Measurements from ENCODE around the gene RCAN3. TPM values are rescaled to one million over a fixed set of nuclear protein-coding genes. Genes with fewer than 3 reads are reported as not detected.
"Not testable (repeated sequence)": the region's sequence is repeated elsewhere in the genome, so short reads cannot be mapped to it uniquely, and the experiment has no call there.

Gene RCAN3
- total and polyA plus RNA-seq, 9 donors, result 0.95 to 4.0 (median 1.6) TPM

GRCh38 chr1:24547195-24547594, 44.6 kb downstream of the RCAN3 start:
- Histone ChIP-seq H3K4me3 (ENCODE audit: low read length) (no peak overlapping the region), H3K4me1 (ENCODE audit: control insufficient read depth, insufficient read depth, low read length) (peaks cover 2% of the 10 kb centered on the region), H3K27me3 (ENCODE audit: control insufficient read depth, insufficient read depth, low read length) (peaks cover 10% of the 10 kb centered on the region), H3K27ac (ENCODE audit: low read length) (no peak overlapping the region), H3K36me3 (ENCODE audit: control insufficient read depth, insufficient read depth, low read length) (no peaks in the 10 kb centered on the region), H3K9me3 (replicated peaks; ENCODE audit: control insufficient read depth, low read depth, low read length) (no peaks in the 10 kb centered on the region)
- 56% methylated on average over 1 of the region's 5 CpGs for WGBS (ENCODE audit: insufficient coverage)
- DNase-seq, result no peak

- Histone ChIP-seq H3K4me1 (ENCODE audit: control insufficient read depth, insufficient read depth, low read length) (peaks cover 6% of the 10 kb centered on the region), H3K9me3 (replicated peaks; ENCODE audit: control insufficient read depth, low read depth, low read length) (no peaks in the 10 kb centered on the region), H3K4me3 (ENCODE audit: low read length) (no peak overlapping the region), H3K36me3 (ENCODE audit: control insufficient read depth, insufficient read depth, low read length) (no peaks in the 10 kb centered on the region), H3K27ac (ENCODE audit: low read length) (no peak overlapping the region), H3K27me3 (ENCODE audit: control insufficient read depth, insufficient read depth, low read length) (peaks cover 11% of the 10 kb centered on the region)
- DNase-seq, result no peak
- no CpG with 5 or more reads among the region's 3 CpGs for WGBS (ENCODE audit: insufficient coverage)
Measured at GRCh38 chr1:24548070-24548469, 45.4 kb downstream of the RCAN3 start.

- not testable (repeated sequence) for H3K27ac ChIP-seq (ENCODE audit: low read length); H3K36me3 ChIP-seq (ENCODE audit: control insufficient read depth, insufficient read depth, low read length); H3K9me3 ChIP-seq (replicated peaks; ENCODE audit: control insufficient read depth, low read depth, low read length); DNase-seq; H3K4me1 ChIP-seq (ENCODE audit: control insufficient read depth, insufficient read depth, low read length); H3K4me3 ChIP-seq (ENCODE audit: low read length)
- WGBS (ENCODE audit: insufficient coverage), result 64% methylated on average over 2 of the region's 5 CpGs
- peaks cover 19% of the 10 kb centered on the region for H3K27me3 ChIP-seq (ENCODE audit: control insufficient read depth, insufficient read depth, low read length)
Measured at GRCh38 chr1:24549210-24549609, 46.6 kb downstream of the RCAN3 start.

- Histone ChIP-seq H3K4me1 (ENCODE audit: control insufficient read depth, insufficient read depth, low read length) (peaks cover 11% of the 10 kb centered on the region), H3K27ac (ENCODE audit: low read length) (no peak overlapping the region), H3K36me3 (ENCODE audit: control insufficient read depth, insufficient read depth, low read length) (no peaks in the 10 kb centered on the region), H3K4me3 (ENCODE audit: low read length) (no peak overlapping the region), H3K27me3 (ENCODE audit: control insufficient read depth, insufficient read depth, low read length) (peaks cover 40% of the 10 kb centered on the region), H3K9me3 (replicated peaks; ENCODE audit: control insufficient read depth, low read depth, low read length) (no peaks in the 10 kb centered on the region)
- 41% methylated on average over 4 of the region's 13 CpGs for whole genome bisulfite sequencing (ENCODE audit: insufficient coverage)
- DNase-seq, result no peak
Measured at GRCh38 chr1:24551290-24551959, 48.8 kb downstream of the RCAN3 start.

- WGBS (ENCODE audit: insufficient coverage), result 25% methylated on average over 7 of the region's 10 CpGs
- Histone ChIP-seq H3K27ac (ENCODE audit: low read length) (no peak overlapping the region), H3K36me3 (ENCODE audit: control insufficient read depth, insufficient read depth, low read length) (no peaks in the 10 kb centered on the region), H3K4me1 (ENCODE audit: control insufficient read depth, insufficient read depth, low read length) (peaks cover 11% of the 10 kb centered on the region), H3K27me3 (ENCODE audit: control insufficient read depth, insufficient read depth, low read length) (peaks cover 46% of the 10 kb centered on the region), H3K4me3 (ENCODE audit: low read length) (no peak overlapping the region), H3K9me3 (replicated peaks; ENCODE audit: control insufficient read depth, low read depth, low read length) (no peaks in the 10 kb centered on the region)
- DNase-seq, result peak; percentile 60
Measured at GRCh38 chr1:24551960-24552571, 49.4 kb downstream of the RCAN3 start.

- H3K36me3 ChIP-seq (ENCODE audit: control insufficient read depth, insufficient read depth, low read length), result no peaks in the 10 kb centered on the region
- no peak overlapping the region for H3K4me3 ChIP-seq (ENCODE audit: low read length)
- no peak overlapping the region for H3K27ac ChIP-seq (ENCODE audit: low read length)
- H3K9me3 ChIP-seq (replicated peaks; ENCODE audit: control insufficient read depth, low read depth, low read length), result no peaks in the 10 kb centered on the region
- peaks cover 12% of the 10 kb centered on the region for H3K4me1 ChIP-seq (ENCODE audit: control insufficient read depth, insufficient read depth, low read length)
- no peak for DNase-seq
- peaks cover 55% of the 10 kb centered on the region for H3K27me3 ChIP-seq (ENCODE audit: control insufficient read depth, insufficient read depth, low read length)
- WGBS (ENCODE audit: insufficient coverage), result 92% methylated on average over 2 of the region's 3 CpGs
Measured at GRCh38 chr1:24553931-24554330, 51.3 kb downstream of the RCAN3 start.

GRCh38 chr1:24554714-24555113, 52.1 kb downstream of the RCAN3 start:
- H3K27me3 ChIP-seq (ENCODE audit: control insufficient read depth, insufficient read depth, low read length), result peaks cover 53% of the 10 kb centered on the region
- no peak overlapping the region for H3K27ac ChIP-seq (ENCODE audit: low read length)
- no peaks in the 10 kb centered on the region for H3K36me3 ChIP-seq (ENCODE audit: control insufficient read depth, insufficient read depth, low read length)
- no peak overlapping the region for H3K4me3 ChIP-seq (ENCODE audit: low read length)
- DNase-seq, result no peak
- no peaks in the 10 kb centered on the region for H3K9me3 ChIP-seq (replicated peaks; ENCODE audit: control insufficient read depth, low read depth, low read length)
- WGBS (ENCODE audit: insufficient coverage), result 92% methylated on average over 2 of the region's 4 CpGs
- H3K4me1 ChIP-seq (ENCODE audit: control insufficient read depth, insufficient read depth, low read length), result peaks cover 18% of the 10 kb centered on the region

- H3K27ac ChIP-seq (ENCODE audit: low read length), result no peak within 1 kb of the TSS
- H3K27me3 ChIP-seq (ENCODE audit: control insufficient read depth, insufficient read depth, low read length), result peaks cover 52% of the 10 kb centered on the region
- no peaks in the 10 kb centered on the region for H3K36me3 ChIP-seq (ENCODE audit: control insufficient read depth, insufficient read depth, low read length)
- H3K4me1 ChIP-seq (ENCODE audit: control insufficient read depth, insufficient read depth, low read length), result peaks cover 18% of the 10 kb centered on the region
- no peak within 1 kb of the TSS for H3K4me3 ChIP-seq (ENCODE audit: low read length)
- 3% methylated on average over 45 of the region's 61 CpGs for WGBS (ENCODE audit: insufficient coverage)
- DNase-seq, result no peak
- no peaks in the 10 kb centered on the region for H3K9me3 ChIP-seq (replicated peaks; ENCODE audit: control insufficient read depth, low read depth, low read length)
Measured at GRCh38 chr1:24555591-24556413, 53.2 kb downstream of the RCAN3 start, which contains the start of gene NCMAP. Gene NCMAP (plus strand): TSS chr1:24556087. CDS start chr1:24595431, 39,344 bp downstream.

- H3K4me1 ChIP-seq (ENCODE audit: control insufficient read depth, insufficient read depth, low read length), result peaks cover 18% of the 10 kb centered on the region
- WGBS (ENCODE audit: insufficient coverage), result 37% methylated on average over 18 of the region's 19 CpGs
- DNase-seq, result no peak
- H3K27me3 ChIP-seq (ENCODE audit: control insufficient read depth, insufficient read depth, low read length), result peaks cover 52% of the 10 kb centered on the region
- H3K9me3 ChIP-seq (replicated peaks; ENCODE audit: control insufficient read depth, low read depth, low read length), result no peaks in the 10 kb centered on the region
- H3K27ac ChIP-seq (ENCODE audit: low read length), result no peak overlapping the region
- no peak overlapping the region for H3K4me3 ChIP-seq (ENCODE audit: low read length)
- H3K36me3 ChIP-seq (ENCODE audit: control insufficient read depth, insufficient read depth, low read length), result no peaks in the 10 kb centered on the region
Measured at GRCh38 chr1:24556414-24556795, 53.8 kb downstream of the RCAN3 start.

- Histone ChIP-seq H3K27ac (ENCODE audit: low read length) (no peak overlapping the region), H3K4me1 (ENCODE audit: control insufficient read depth, insufficient read depth, low read length) (peaks cover 15% of the 10 kb centered on the region), H3K27me3 (ENCODE audit: control insufficient read depth, insufficient read depth, low read length) (peaks cover 52% of the 10 kb centered on the region), H3K36me3 (ENCODE audit: control insufficient read depth, insufficient read depth, low read length) (no peaks in the 10 kb centered on the region), H3K4me3 (ENCODE audit: low read length) (no peak overlapping the region), H3K9me3 (replicated peaks; ENCODE audit: control insufficient read depth, low read depth, low read length) (no peaks in the 10 kb centered on the region)
- no peak for DNase-seq
- 92% methylated on average over 6 of the region's 6 CpGs for WGBS (ENCODE audit: insufficient coverage)
Measured at GRCh38 chr1:24557220-24557619, 54.6 kb downstream of the RCAN3 start.

Measured in muscle of leg (tissue), 11 donors.